GM18858 (cell line): ENCODE results near the gene TTYH3.

Source experiments
- ATAC-seq: cut with Tn5 transposase; IDR thresholded peaks from one replicate; pipeline ENCODE4 v1.9.1; 2021; ENCODE audit not compliant: unreplicated experiment

TTYH3 gene

GRCh38 chr7:2646336-2646679, 14.5 kb downstream of the TTYH3 start:
- no peak for ATAC-seq

GRCh38 chr7:2646680-2647571, 15.1 kb downstream of the TTYH3 start:
- no peak for ATAC-seq

GRCh38 chr7:2647594-2648172, 15.9 kb downstream of the TTYH3 start:
- no peak for ATAC-seq

- ATAC-seq = no peak
These were observed 17.5 kb downstream of the TTYH3 start for GRCh38 chr7:2649139-2649838.

GRCh38 chr7:2649991-2650390, 18.2 kb downstream of the TTYH3 start:
- no peak for ATAC-seq

GRCh38 chr7:2650451-2650850, 18.7 kb downstream of the TTYH3 start:
- no peak for ATAC-seq

GRCh38 chr7:2651336-2651735, 19.6 kb downstream of the TTYH3 start:
- ATAC-seq = no peak

GRCh38 chr7:2651847-2652735, 20.3 kb downstream of the TTYH3 start:
- ATAC-seq = no peak

- no peak for ATAC-seq
These were observed 20.9 kb downstream of the TTYH3 start for GRCh38 chr7:2652736-2653060.

- no peak for ATAC-seq
These were observed 22.3 kb downstream of the TTYH3 start for GRCh38 chr7:2654059-2654458.

GRCh38 chr7:2655870-2656614, 24.3 kb downstream of the TTYH3 start:
- no peak for ATAC-seq

- no peak for ATAC-seq
These were observed 25.4 kb downstream of the TTYH3 start for GRCh38 chr7:2657208-2657607.

GRCh38 chr7:2657920-2658671, 26.3 kb downstream of the TTYH3 start:
- no peak for ATAC-seq

GRCh38 chr7:2658941-2659340, 27.2 kb downstream of the TTYH3 start:
- ATAC-seq = no peak

- no peak for ATAC-seq
These were observed 28.0 kb downstream of the TTYH3 start for GRCh38 chr7:2659556-2660358.

- ATAC-seq = no peak
These were observed 28.7 kb downstream of the TTYH3 start for GRCh38 chr7:2660359-2661095.

- no peak for ATAC-seq
These were observed 29.3 kb downstream of the TTYH3 start for GRCh38 chr7:2661096-2661449.

- no peak for ATAC-seq
These were observed 30.0 kb downstream of the TTYH3 start for GRCh38 chr7:2661602-2662272.
